NT2/D1 (cell line): Measurements from ENCODE around the gene DUSP2.

ENCODE experiments used
- DNase-seq: peaks from one replicate; pipeline ENCODE4 v3.0.0-alpha.2; 2011; ENCODE audit warnings: low read depth, low spot score
- H3K27me3 ChIP-seq: 2 replicates; pipeline ENCODE4 v1.6.0; 2011; ENCODE audit warnings: mild to moderate bottlenecking; ENCODE audit not compliant: insufficient read length, insufficient read depth
- H3K36me3 ChIP-seq: 2 replicates; pipeline ENCODE4 v1.6.1; 2011; ENCODE audit warnings: mild to moderate bottlenecking, low read length, mixed read lengths; ENCODE audit not compliant: insufficient read depth, insufficient read length
- H3K4me1 ChIP-seq: 2 replicates; pipeline ENCODE4 v1.5.1; 2011; ENCODE audit not compliant: insufficient read depth, insufficient read length
- H3K4me3 ChIP-seq: 2 replicates; pipeline ENCODE4 v1.5.1; 2011; ENCODE audit warnings: low read depth; ENCODE audit not compliant: insufficient read length
- H3K9ac ChIP-seq: 2 replicates; pipeline ENCODE4 v1.6.0; 2011; ENCODE audit warnings: low read depth; ENCODE audit not compliant: insufficient read length
- H3K9me3 ChIP-seq: 2 replicates; pipeline ENCODE4 v1.5.1; 2011; ENCODE audit warnings: mild to moderate bottlenecking, low read length; ENCODE audit not compliant: insufficient read depth
- SUZ12 ChIP-seq: IDR thresholded peaks from 2 replicates; pipeline ENCODE4 v1.6.1; 2011; ENCODE audit not compliant: insufficient read length, insufficient read depth; ENCODE audit errors: extremely low read depth
- YY1 ChIP-seq: IDR thresholded peaks from 2 replicates; pipeline ENCODE4 v1.6.1; 2011; ENCODE audit not compliant: insufficient read length, insufficient read depth
- ZNF274 ChIP-seq: IDR thresholded peaks from 2 replicates; pipeline ENCODE4 v1.6.1; 2011; ENCODE audit warnings: mild to moderate bottlenecking, low read depth, low read length

The DUSP2 gene

GRCh38 chr2:96153991-96154431 is 8.8 kb upstream of the DUSP2 start:
- DNase-seq, result no peak
- TF ChIP-seq YY1 (no peak), ZNF274 (no peak), SUZ12 (no peak)
- Histone ChIP-seq H3K9me3 (no peaks in the 10 kb centered on the region), H3K4me3 (no peak overlapping the region), H3K27me3 (no peaks in the 10 kb centered on the region), H3K9ac (no peak overlapping the region), H3K4me1 (peaks cover 27% of the 10 kb centered on the region), H3K36me3 (no peaks in the 10 kb centered on the region)

- no peak for DNase-seq
- Histone ChIP-seq H3K4me1 (peaks cover 27% of the 10 kb centered on the region), H3K4me3 (no peak overlapping the region), H3K36me3 (no peaks in the 10 kb centered on the region), H3K9me3 (no peaks in the 10 kb centered on the region), H3K9ac (peak overlapping the region; percentile 63), H3K27me3 (no peaks in the 10 kb centered on the region)
- no peak for TF ChIP-seq YY1
- no peak for TF ChIP-seq ZNF274
- no peak for TF ChIP-seq SUZ12
Observed at GRCh38 chr2:96153291-96153713, 8.1 kb upstream of the DUSP2 start.

- no peak for DNase-seq
- Histone ChIP-seq H3K4me3 (no peak overlapping the region), H3K9ac (peak overlapping the region; percentile 63), H3K4me1 (peaks cover 28% of the 10 kb centered on the region), H3K27me3 (no peaks in the 10 kb centered on the region), H3K9me3 (no peaks in the 10 kb centered on the region), H3K36me3 (no peaks in the 10 kb centered on the region)
- TF ChIP-seq ZNF274 (no peak), SUZ12 (no peak), YY1 (no peak)
Observed at GRCh38 chr2:96152304-96153161, 7.3 kb upstream of the DUSP2 start.

- TF ChIP-seq YY1 (no peak), ZNF274 (no peak), SUZ12 (no peak)
- no peaks in the 10 kb centered on the region for H3K27me3 ChIP-seq
- no peaks in the 10 kb centered on the region for H3K36me3 ChIP-seq
- no peak for DNase-seq
- H3K9me3 ChIP-seq, result no peaks in the 10 kb centered on the region
- no peak overlapping the region for H3K4me3 ChIP-seq
- peak overlapping the region; percentile 17 for H3K9ac ChIP-seq
- peaks cover 35% of the 10 kb centered on the region for H3K4me1 ChIP-seq
Observed at GRCh38 chr2:96151595-96152303, 6.5 kb upstream of the DUSP2 start.

- Histone ChIP-seq H3K27me3 (no peaks in the 10 kb centered on the region), H3K9ac (no peak overlapping the region), H3K4me1 (peaks cover 36% of the 10 kb centered on the region)
Observed at GRCh38 chr2:96150791-96151594, 5.8 kb upstream of the DUSP2 start.

GRCh38 chr2:96150007-96150640 is 4.9 kb upstream of the DUSP2 start:
- Histone ChIP-seq H3K36me3 (no peaks in the 10 kb centered on the region), H3K4me3 (no peak overlapping the region), H3K9ac (no peak overlapping the region), H3K27me3 (peaks cover 4% of the 10 kb centered on the region), H3K4me1 (peaks cover 40% of the 10 kb centered on the region), H3K9me3 (no peaks in the 10 kb centered on the region)
- no peak for TF ChIP-seq YY1
- DNase-seq, result no peak

More at GRCh38 chr2:96150791-96151594, 5.8 kb upstream of the DUSP2 start:
- Histone ChIP-seq H3K36me3 (no peaks in the 10 kb centered on the region), H3K9me3 (no peaks in the 10 kb centered on the region), H3K4me3 (no peak overlapping the region)
- DNase-seq, result no peak
- TF ChIP-seq ZNF274 (no peak), SUZ12 (no peak), YY1 (no peak)
